Measurements from ENCODE around the gene HOXB1.

HOXB1 gene

DNA sequence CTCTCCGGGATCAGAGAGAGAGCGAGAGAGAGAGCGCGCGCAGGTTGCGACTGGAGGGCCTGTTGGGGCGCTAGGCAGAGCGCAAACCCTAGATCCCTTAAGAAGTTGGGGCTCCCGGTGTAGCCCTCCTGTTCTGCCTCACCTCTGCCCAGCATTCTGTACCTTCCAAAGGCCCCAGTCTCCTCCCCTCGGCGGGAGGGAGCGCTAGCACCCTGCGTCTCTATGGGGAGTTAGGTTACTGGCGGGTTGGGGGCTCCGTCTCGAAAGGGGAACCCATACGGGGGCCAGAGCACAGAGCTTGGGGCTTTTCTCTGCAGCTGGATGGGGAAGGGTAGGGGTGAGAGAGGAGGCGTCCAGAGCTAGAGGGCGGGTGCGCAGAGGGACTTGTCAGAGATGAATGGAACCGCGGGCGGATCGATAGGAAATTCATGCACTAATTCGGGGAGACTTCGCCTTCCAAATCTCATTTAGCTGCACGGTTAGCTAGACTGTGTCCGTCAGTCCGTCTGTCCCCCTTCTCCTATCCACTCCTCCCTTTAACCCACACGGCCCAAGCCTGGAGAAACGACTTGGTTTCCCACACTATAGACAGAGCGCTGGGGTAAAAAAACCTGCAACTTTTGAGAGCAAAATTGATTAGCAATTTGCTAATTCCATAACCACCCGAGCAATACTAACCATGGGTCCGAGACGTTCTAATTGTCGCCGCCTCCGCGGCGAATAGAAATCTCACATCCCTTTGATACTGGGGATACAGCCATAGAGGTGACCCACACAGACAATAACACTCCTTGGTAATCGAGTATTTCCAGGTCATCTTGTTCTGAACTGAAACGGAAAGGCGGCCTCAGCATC, 48.0 kb upstream of the HOXB1 start:
- H3K4me3 ChIP-seq (ENCODE audit: low read depth in 1 of 2, low read length in 2 of 2): no peak overlapping the region
- no peak for ATAC-seq (ENCODE audit: insufficient read depth, low read depth)
- H3K27me3 ChIP-seq (ENCODE audit: insufficient read depth, low read length, poor library complexity): peaks cover 10% of the 10 kb centered on the region

DNA sequence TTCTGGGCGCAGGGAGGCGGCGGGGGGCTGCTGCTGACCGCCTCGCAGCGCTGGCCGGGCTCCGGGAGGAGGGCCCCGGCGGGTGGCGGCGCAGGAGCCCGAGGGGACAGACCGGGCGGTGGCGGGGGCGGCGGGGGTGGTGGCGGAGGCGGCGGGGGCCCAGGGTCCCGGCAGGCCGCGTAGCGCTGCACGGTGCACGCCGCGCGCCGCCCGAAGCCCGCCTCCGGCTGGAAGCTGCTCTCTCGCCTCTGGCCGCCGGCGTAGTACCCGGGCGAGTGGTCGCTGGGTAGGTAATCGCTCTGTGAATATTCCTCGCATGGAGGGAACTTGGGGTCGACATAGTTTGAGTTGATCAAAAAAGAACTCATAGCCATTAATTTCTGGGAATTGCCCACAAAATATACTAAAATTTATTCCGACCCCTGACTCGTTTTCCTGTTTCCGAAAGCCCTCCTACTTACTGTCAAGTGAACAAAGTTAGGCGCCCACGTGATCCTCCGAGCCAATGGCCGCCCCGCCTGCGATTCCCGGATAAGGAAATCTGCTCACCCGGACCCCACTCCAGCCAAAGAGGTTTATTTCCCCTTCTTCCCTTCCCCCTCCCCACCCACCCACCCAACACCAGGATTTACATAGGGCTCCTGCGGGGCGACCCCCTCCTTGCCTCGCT, 47.3 kb upstream of the HOXB1 start, which contains the start of gene HOXB4:
Gene HOXB4, minus strand, starts transcription at position 405 of the 670 bp plus-strand sequence. Its CDS starts 31 bp downstream, at position 374.
- TF ChIP-seq EZH2 (IDR thresholded peaks at IDR 0.05; ENCODE audit: borderline replicate concordance, low read depth, low read length, severe bottlenecking): no peak
- TF ChIP-seq, protein P1, sequence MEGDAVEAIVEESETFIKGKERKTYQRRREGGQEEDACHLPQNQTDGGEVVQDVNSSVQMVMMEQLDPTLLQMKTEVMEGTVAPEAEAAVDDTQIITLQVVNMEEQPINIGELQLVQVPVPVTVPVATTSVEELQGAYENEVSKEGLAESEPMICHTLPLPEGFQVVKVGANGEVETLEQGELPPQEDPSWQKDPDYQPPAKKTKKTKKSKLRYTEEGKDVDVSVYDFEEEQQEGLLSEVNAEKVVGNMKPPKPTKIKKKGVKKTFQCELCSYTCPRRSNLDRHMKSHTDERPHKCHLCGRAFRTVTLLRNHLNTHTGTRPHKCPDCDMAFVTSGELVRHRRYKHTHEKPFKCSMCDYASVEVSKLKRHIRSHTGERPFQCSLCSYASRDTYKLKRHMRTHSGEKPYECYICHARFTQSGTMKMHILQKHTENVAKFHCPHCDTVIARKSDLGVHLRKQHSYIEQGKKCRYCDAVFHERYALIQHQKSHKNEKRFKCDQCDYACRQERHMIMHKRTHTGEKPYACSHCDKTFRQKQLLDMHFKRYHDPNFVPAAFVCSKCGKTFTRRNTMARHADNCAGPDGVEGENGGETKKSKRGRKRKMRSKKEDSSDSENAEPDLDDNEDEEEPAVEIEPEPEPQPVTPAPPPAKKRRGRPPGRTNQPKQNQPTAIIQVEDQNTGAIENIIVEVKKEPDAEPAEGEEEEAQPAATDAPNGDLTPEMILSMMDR (IDR thresholded peaks at IDR 0.05; ENCODE audit: borderline replicate concordance, extremely low read depth, low read length, poor library complexity, severe bottlenecking): no peak
- Histone ChIP-seq H3K4me2 (ENCODE audit: insufficient read depth, low read length) (no peak within 1 kb of the TSS), H4K20me1 (ENCODE audit: insufficient read depth, low read length) (peaks cover 4% of the 10 kb centered on the region; the same call in 1 of the 2 replicates), H3K36me3 (ENCODE audit: insufficient read depth, low read length) (no peaks in the 10 kb centered on the region), H3K79me2 (ENCODE audit: insufficient read depth, low read length) (no peaks in the 10 kb centered on the region), H3K27me3 (ENCODE audit: insufficient read depth, low read length, poor library complexity) (peaks cover 10% of the 10 kb centered on the region), H3K9me3 (ENCODE audit: insufficient read depth, low read length, severe bottlenecking) (no peaks in the 10 kb centered on the region), H3K27ac (ENCODE audit: low read length) (no peak within 1 kb of the TSS), H3K9ac (ENCODE audit: low read depth, low read length) (no peak within 1 kb of the TSS), H3K4me1 (ENCODE audit: insufficient read depth, low read length) (no peaks in the 10 kb centered on the region), H3K4me3 (ENCODE audit: low read depth in 1 of 2, low read length in 2 of 2) (no peak within 1 kb of the TSS), H2AFZ (ENCODE audit: low read depth, low read length) (no peak within 1 kb of the TSS)
- no peak for ATAC-seq (ENCODE audit: insufficient read depth, low read depth)
- DNase-seq: no peak

More for the DNA sequence above, 48.0 kb upstream of the HOXB1 start:
- H3K4me2 ChIP-seq (ENCODE audit: insufficient read depth, low read length): no peak overlapping the region
- H3K27ac ChIP-seq (ENCODE audit: low read length): no peak overlapping the region
- H2AFZ ChIP-seq (ENCODE audit: low read depth, low read length): no peak overlapping the region
- H3K4me1 ChIP-seq (ENCODE audit: insufficient read depth, low read length): no peaks in the 10 kb centered on the region
- H3K79me2 ChIP-seq (ENCODE audit: insufficient read depth, low read length): no peaks in the 10 kb centered on the region
- no peak for DNase-seq
- H4K20me1 ChIP-seq (ENCODE audit: insufficient read depth, low read length): peaks cover 4% of the 10 kb centered on the region; the same call in 1 of the 2 replicates
- H3K9me3 ChIP-seq (ENCODE audit: insufficient read depth, low read length, severe bottlenecking): no peaks in the 10 kb centered on the region
- no peaks in the 10 kb centered on the region for H3K36me3 ChIP-seq (ENCODE audit: insufficient read depth, low read length)
- TF ChIP-seq, protein P1 (IDR thresholded peaks at IDR 0.05; ENCODE audit: borderline replicate concordance, extremely low read depth, low read length, poor library complexity, severe bottlenecking): no peak
- TF ChIP-seq EZH2 (IDR thresholded peaks at IDR 0.05; ENCODE audit: borderline replicate concordance, low read depth, low read length, severe bottlenecking): no peak
- H3K9ac ChIP-seq (ENCODE audit: low read depth, low read length): no peak overlapping the region

DNA sequence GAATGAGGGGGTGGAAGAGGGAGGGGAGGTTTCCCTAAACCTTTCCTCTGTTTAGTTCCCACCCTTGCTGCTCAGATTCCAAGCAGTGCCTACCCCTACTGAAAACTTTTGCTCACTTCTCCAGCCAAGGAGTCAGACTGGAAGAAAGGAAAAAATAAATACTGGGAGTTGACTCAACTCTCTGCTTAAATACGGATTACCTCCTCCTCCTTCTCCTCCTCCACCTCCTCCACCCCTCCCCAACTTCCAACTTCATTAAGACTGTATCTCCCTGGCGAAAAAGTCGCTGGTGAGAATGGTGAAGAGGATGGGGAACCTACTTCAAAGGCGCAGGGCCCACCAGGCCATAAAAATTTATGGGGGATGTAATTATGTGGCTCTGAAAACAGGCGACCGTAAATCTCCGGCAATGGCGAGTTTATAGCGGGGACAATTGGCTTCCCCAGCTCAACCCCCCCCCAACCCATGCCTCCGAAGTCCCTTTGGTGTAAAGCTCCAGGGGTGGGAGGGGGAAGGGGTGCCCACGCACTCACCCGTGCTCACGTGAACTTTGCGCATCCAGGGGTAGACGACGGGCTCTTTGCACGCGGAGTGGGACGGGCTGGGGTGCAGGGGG, 46.6 kb upstream of the HOXB1 start:
- Histone ChIP-seq H3K27me3 (ENCODE audit: insufficient read depth, low read length, poor library complexity) (peaks cover 17% of the 10 kb centered on the region), H3K27ac (ENCODE audit: low read length) (no peak overlapping the region), H3K36me3 (ENCODE audit: insufficient read depth, low read length) (no peaks in the 10 kb centered on the region), H2AFZ (ENCODE audit: low read depth, low read length) (no peak overlapping the region), H3K4me2 (ENCODE audit: insufficient read depth, low read length) (no peak overlapping the region), H3K79me2 (ENCODE audit: insufficient read depth, low read length) (no peaks in the 10 kb centered on the region), H3K4me1 (ENCODE audit: insufficient read depth, low read length) (no peaks in the 10 kb centered on the region), H3K4me3 (ENCODE audit: low read depth in 1 of 2, low read length in 2 of 2) (no peak overlapping the region), H3K9me3 (ENCODE audit: insufficient read depth, low read length, severe bottlenecking) (no peaks in the 10 kb centered on the region), H3K9ac (ENCODE audit: low read depth, low read length) (no peak overlapping the region), H4K20me1 (ENCODE audit: insufficient read depth, low read length) (peaks cover 4% of the 10 kb centered on the region; the same call in 1 of the 2 replicates)
- DNase-seq (no peak), ATAC-seq (ENCODE audit: insufficient read depth, low read depth) (no peak)
- TF ChIP-seq EZH2 (IDR thresholded peaks at IDR 0.05; ENCODE audit: borderline replicate concordance, low read depth, low read length, severe bottlenecking): no peak
- TF ChIP-seq, protein P1 (IDR thresholded peaks at IDR 0.05; ENCODE audit: borderline replicate concordance, extremely low read depth, low read length, poor library complexity, severe bottlenecking): no peak

Measured in DND-41 (cell line).